Activated CD4-positive, alpha-beta T cell treated with anti-CD3 and anti-CD28 coated beads, Interleukin-2, Interleukin-6, amounts not matched to agents 100 ng/mL and 50 ng/mL, durations not matched to agents 16 hours and 8 hours (primary cell): ENCODE measurements around the gene TST.
A peak's percentile ranks its signal among the peaks of the same experiment; 100 is the strongest.

ENCODE experiments used
- DNase-seq: peaks from one replicate; pipeline ENCODE4 v3.0.0-alpha.2; 2020

Gene TST

DNA sequence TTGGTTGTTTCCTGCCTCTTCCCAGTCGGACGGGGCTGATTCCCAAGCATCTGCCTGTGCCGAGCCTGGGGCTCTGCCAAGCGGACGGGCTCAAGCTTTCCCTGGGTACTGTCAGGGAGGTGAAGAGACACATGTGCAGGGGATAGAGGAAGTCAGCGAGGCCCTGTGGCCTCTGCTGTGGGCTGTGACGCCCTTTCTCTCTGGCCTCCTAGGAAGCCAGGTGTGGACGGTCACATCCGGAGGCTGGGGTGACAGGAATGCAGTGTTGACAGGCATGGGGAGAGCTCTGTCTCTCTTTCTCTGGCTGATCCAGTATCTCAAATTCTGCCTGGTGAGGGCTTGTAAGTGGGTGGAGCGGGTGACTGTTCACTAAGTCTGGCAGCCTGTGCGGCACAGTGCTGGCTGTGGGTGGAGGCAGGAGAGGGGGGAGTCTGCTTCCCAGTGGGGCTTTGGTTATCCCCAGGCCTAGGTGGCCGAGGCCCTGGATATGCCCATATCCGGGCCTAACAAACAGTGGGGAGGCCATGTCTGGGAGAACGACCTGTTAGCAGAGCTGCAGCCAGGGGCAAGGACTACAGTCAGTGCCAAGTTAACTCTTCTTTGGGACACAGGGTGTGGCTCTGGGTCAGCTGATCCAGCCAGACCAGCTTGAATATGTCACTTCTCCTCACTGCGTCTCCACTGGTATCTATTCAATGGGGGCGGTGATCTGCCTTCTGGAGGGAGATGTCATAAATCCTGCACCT is 34.2 kb upstream of the TST start:
- DNase-seq: no peak

DNA sequence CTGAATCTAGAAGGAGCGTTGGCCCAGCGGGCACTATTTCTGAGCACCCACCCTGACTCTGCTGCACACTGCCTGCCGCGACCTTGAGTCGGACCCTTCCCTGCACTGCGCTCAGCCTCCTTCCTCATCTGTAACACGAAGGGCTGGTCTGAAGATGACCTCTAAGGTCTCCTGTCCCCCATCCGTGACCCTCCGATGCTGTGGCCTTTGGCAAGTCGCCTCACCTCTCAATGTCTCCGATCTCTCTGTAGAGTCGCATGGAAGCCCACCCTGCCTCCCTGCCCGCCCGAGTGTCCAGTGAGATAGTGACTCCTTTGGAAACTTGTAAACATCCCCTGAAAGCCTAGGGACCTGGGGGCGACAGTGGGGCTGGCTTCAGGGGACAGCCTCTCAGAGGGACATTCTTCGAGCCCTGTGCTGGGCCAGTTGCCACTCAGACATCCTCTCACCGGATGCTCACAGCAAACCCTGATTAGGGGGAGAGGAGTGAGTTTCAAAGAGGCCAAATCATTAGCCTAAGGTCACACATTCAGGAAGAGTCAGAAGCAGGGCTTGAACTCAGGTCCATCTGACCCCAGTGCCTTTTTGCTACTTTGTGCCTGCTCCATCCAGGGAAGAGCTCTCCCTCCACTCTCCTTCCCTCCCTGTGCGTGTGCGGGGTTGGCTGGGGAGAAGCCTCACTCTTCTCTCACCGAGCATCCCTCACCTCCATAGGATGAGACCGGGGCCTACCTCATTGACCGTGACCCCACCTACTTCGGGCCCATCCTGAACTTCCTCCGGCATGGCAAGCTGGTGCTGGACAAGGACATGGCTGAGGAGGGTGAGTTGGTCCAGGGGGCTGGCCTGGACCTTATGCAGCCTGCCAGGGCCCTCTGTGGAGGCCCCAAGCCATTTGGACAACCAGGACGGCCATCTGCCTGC is 33.4 kb upstream of the TST start:
- no peak for DNase-seq

DNA sequence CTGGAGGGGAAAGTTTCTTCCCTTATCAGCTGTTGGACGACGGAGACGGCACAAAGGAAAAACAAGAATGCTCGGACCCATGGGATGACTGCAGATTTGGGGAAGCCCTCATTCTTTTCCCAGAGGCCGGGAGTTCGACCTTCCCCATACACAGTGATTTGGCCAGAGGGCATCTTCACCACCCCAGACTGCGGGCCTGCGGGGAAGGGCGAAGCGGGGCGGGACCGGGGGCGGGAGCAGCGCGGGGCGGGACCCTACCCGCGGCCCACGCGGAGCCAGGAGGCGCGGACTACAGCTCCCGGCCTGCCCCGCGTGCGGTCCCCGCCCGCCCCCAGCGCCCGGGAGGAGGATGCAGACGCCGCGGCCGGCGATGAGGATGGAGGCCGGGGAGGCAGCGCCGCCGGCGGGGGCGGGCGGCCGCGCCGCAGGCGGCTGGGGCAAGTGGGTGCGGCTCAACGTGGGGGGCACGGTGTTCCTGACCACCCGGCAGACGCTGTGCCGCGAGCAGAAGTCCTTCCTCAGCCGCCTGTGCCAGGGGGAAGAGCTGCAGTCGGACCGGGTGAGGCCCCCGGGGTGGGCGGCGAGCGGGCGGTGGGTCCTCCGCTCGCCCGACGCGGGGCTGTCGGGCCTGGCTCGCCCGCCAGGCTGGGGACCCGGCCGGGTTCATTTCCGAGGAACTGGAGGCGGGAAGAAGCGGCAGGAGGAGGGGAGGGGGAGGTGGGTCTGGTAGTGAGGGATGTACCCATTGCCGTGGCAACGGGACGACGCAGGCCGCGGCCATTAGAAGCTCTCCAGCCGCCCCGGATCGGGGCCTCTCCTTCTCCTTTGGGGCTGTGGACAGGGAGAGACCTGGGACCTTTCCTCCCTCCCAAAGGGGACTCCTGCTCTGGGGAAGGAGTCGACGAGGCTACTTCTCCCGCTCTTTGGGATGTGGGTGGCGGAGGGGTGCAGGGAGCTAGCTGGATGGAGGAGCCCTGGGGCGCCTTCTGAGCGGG is 32.4 kb upstream of the TST start, which contains the start of gene KCTD17:
Gene KCTD17, plus strand, starts transcription at position 352 of the 995 bp plus-strand sequence. Its CDS starts 19 bp downstream, at position 371.
- peak; percentile 89 for DNase-seq

DNA sequence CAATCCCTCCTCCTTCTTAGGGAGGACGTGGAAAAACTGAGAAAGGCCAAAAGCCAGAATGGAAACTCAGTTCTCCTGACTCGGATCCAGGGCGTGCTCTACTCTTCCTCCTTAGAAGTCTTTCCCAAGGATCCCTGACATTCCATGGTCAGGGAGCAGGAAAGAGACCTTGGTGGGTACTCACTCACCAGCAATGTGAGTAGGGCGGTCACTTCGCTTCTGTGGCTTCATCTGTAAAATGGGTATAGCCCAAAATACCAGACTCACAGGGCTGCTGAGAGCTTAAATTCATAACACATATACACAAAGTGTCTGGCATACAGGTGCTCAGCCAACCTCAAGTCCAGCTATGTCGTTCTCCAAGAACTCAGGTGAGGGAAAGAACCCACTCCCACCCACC is 31.7 kb upstream of the TST start:
- DNase-seq: no peak

DNA sequence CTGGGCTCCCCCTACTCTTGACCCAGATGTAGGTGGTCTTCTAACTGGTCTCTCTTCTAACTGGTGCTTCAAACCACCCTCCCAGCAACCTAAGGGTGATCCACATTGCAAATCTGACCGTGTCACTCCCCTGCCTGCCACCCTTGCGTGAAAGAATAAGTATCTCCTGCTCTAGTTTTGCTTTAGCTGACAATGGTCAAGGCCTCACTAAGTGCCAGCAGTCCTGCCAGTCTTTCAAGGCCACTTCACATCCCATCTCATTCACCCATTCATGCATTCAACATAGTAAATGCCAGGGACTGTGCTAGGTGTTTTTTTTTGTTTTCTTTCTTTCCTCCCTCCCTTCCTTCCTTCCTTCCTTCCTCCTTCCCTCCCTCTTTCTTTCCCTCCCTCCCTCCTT is 30.0 kb upstream of the TST start:
- no peak for DNase-seq

DNA sequence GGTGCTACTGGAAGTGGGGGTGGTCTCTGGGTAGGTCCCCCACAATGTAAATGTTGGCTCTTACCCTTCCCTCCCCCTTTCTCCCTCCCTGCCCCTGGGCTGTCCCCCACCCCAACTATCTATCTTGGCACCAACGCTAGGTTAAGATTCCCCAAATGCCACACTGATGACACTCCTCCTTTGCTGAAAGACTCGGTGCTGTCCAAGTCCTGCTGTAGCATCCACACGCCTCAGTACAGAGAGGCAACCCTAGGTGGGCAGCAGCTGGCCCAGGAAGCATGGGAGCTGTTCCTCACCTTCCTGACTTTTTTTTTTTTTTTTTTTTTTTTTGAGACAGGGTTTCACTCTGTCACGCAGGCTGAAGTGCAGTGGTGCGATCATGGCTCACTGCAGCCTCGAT is 28.9 kb upstream of the TST start:
- no peak for DNase-seq

DNA sequence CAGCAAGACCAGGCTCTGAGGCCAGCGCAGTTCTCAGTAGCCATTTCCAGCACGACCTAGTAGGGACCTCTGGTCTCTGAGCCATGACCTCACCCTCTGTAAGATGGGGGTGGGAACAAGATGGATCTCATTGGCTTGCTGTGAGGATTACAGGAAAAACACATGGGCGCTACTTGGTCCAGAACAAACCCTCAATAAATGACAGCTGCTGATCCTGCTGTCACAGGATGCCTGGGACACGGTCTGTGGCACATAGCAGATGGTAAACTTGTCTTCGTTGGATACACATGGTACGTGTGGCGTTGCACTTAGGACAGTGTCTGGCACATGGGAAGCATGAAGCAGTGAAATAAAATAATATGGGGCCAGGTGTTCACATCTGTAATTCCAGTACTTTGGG is 27.8 kb upstream of the TST start:
- DNase-seq: no peak

DNA sequence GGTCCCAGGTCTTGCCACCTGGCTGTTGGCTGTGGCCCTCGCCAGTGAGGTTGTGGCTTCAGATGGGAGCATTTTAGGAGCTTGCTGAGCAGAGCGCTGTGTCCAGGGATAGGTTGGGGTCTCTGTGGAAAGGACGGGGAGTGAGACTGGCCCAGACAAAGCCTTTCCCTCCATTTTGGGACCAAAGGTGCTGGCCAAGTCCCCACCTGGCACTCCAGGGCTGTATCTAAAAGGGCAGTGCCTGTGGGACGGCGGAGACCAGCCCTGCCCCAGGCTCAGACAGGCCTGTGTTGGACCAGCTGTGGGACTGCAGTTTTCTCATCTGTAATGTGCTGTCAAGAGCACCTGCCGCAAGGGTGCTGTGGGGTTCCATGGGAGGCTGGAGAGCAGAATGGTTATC is 27.3 kb upstream of the TST start:
- DNase-seq: no peak

DNA sequence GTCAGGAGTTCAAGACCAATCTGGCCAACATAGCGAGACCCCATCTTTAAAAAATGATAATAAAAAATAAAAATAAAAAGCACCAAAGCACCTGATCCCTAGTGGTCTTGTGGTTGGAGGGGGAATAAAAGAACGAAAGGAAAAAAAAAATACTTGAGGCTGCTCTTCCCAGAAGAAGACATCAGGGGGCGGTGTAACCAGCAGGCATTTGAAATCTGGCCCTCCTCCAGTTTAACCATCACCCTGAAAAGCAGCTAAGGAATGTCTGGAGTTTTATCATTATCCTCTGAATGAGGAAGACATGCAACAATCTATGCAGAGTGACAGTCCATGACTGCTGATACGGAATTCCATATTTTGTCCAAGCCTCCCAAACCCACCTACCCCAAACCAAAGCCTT is 26.7 kb upstream of the TST start:
- peak; percentile 23 for DNase-seq

DNA sequence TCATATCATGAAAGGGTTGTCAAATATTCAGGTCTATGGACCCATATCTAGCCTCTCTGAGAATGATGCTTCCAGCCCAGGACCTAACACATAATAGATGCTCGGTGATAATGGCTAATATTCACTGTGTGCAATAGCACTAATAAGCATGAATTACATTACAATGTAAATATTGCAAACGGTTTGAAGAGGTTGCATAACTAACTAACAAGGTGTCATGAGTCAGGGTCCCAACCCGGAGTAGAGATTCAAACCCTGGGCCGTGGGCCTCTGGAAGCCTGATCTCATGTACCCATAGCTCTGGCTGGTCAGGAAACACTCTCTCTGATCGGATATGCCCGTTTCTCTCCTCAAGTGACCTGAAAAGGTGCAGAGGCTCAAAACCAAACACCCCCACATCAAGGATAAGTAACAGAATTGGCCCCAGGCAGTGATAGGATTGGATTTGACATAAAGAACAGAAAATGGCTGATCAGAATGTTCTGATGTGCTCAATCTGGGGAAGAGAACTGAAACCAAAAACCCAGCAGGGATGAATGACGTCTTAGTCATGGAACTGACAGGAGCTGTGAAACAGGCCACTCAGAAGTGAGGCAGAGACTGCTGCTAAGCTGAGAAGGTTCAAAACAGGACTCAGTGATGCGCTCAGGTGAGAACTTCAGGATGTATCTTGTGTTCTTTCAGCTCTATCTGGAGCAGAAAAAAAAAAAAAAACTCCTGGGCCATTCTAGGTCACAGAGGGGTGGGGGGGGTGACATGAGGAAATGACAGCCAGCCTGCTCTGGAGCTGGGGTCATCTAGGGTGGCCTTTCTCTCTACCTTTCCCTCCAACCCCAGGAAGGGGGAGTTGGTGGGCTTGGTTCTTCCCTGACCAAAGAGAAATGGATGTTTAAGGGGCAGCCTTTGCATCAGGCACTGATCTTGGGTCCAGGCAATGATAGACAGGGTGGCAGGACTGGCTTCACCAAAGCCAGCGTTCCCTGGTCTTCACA is 25.7 kb upstream of the TST start:
- no peak for DNase-seq

DNA sequence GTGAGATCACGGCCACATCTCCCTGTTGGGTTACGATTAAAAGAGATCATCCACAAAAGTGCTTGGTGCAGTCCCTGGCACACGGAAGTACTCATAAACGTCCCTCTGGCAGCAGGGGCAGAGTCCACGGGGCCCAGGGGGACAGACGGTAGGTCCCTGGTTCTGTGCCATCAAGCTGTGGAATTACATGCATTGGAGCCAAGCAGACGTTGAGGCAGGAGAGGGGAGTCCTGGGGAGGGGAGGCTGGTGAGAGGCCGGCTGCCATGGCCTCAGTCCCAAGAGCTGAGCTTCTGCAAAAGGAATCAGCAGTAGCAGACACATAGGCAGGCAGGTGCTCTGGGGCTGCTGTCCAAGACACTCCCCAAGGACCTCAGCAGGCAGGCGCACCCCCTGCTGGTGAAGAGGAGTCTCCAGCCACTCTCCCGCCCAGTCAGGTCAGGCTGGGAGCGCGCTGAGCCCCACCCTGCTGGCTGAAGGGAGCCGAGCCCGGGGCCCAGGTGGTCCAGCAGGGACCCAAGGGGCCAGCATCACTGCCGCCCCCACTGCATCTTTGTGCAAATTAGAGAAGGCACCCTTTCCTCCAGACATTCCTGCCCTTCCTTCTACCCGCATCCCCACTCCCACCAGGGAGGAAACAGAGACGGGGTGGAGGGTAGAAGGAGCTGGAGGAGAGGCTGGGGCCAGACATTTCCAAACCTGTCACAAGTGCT is 24.7 kb upstream of the TST start:
- peak; percentile 73 for DNase-seq

DNA sequence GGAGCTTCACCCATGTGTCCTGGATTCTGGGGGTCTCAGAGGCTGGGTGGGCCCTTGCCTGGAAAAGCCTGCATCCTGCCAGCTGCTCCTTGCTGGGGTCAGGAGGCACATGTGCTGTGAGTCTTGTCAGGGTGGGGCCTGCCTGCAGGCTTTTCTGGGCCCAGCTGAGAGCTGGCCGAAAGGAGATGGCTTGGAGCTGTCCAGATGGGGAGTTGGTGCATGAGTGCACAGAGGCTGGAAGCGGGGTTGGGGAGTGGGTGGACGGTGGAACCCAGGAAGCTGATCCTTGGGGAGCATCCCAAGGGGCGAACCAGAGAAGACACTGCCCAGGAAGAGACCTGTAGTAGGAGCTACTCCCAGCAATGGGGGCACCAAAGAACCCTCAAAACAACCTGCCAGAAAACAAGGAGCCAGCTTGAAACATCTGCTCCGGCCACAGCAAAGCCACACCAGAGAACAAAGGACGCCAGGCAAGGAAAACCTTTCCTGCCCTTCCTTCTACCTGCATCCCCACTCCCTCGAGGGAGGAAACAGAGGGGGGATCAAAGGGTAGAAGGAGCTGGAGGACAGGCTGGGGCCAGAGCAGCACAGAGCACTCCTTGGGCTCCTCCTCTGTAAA is 24.1 kb upstream of the TST start:
- no peak for DNase-seq

DNA sequence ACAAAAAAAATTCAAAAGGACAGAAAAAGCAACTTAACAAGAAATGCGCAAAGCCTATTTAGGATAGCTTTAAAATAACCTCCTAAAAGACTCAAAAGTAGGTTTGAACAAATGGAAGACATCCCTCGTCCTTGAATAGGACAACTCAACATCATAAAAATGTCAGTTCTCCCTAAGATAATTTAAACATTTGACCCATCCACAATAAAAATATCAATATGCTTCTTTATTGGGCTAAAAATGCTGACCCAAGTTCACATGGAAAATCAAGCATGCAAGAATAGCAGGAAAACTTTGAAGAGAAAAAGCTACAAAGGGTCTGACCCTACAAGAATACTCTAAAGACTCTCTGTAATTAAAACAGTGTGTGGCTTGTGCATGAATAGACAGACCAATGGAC is 20.2 kb upstream of the TST start:
- no peak for DNase-seq

DNA sequence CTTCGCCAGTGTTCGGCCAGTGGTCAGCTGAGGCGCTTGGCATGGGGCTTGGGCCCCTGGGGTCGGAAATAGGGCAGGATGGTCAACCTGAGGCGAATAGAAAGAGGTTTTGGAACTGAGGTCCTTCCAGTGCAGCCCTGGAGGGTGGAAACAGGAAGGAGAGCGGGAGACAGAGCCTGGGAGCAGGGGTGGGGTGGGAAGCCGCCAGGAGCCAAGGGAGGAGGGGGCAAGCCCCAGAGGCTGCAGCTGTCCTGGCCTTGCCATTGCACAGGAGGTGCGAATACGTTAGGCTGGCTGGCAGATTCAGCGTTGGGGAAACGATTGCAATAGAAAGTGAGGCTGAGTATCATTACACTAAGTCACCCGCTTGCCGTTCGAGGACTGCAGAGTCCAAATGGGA is 18.4 kb upstream of the TST start:
- no peak for DNase-seq

DNA sequence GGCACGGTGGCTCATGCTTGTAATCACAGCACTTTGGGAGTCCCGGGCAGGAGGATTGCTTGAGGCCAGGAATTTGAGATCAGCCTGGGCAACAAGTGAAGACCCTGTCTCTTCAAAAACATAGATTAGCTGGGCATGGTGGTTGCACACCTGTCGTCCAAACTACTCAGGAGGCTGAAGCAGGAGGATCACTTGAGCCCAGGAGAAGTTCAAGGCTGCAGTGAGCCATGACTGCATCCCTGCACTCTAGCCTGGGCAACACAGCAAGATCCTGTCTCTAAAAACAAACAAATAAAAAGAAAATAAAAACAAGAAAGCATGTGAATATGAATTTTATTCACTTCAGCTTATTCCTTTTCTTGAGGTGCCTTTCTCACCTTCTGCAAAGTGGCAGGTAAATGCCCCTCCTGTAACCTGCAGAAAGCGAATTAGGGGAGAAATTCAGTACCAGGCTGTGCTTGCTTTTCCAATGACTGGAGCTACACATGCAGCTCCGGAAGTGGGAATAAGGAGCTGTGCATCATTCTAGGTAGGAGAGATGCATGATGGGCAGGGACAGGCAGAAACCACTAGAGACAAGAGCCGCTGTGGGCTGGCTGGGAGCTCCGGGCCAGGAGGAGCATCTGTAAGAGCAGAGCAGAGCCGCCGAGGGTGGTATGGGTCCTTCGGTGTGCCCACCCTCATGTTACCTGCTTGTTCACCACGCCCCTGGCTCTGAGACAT is 17.6 kb upstream of the TST start:
- no peak for DNase-seq

DNA sequence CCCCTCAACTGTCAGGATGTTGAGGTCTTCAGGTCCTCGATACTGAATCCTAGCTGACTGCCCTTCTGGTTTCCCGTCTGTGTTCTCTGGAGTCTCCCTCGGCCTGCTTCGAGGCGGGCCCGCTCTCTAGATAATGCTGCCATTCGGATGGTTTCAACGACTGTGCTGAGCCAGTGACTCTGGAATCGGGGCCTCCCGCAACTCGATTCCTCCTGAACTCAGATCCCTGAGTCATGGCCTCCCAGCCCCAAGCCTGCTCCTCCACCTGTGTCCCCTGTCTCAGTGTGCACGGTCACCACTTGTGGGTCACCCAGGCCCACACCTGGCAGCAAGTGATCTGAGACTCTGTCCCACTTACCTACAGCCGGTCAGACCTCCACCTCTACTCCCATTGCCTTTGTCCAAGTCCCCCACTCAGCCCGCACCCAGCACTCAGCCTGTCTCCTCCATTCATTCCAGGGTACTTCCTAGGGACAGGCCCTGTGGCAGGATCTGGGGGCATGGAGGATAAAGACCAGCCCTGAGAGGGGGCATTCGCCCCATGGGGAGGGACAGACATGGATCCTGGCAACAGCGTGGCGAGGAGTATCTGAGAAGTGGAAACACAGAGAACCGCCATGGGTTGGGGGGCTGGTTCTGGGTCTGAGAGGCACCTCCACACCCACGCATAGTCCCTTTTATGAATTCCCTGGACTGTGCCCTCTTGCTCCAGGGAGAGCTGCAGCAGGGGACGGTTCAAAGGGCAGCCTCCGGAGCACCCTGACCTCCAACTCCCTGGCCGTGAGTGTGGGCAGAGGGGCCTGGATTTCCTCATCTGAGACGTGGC is 14.6 kb upstream of the TST start:
- no peak for DNase-seq

DNA sequence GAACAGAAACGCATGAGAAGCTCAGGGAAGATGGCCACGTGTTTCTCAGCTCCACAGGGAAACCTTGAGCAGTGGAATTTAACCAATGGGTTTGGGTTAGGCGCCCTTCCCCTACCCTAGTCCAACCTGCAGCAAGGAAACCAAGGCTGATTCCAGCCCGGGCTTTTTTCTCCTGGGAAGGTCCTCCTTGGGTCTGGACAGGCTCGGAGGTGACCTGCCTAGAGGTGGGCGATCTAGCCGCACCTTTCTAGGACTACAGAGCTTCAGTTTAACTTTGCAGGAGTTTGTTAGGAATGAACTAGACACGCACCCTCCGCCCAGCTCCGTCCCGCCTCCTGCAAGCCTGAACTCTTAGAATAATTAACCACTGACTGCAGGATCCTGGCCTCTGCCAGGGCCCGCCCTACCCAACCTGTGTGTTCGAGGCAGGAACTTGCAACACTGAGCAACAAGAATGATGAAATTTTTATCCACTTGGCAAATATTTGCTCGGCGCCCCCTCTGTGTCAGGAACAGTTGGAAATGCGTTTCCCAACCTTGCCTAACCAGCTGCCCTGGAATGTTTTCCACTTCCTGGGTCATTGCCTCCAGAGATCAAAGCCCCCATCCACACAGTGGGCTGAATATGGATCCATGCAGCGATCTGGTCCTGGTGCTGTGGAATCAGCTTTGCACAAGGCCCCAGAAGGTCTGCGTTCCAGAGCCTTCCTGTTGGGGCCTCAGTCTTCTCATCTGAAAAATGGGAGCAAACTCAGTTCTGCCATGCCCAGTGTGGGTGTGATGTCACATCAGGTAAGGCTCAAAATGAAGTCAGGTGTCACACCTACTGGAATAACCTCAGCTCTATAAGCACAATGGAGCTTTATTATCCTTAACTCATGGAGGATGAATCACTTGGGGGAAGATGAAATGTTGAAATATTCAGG is 13.6 kb upstream of the TST start:
- no peak for DNase-seq

DNA sequence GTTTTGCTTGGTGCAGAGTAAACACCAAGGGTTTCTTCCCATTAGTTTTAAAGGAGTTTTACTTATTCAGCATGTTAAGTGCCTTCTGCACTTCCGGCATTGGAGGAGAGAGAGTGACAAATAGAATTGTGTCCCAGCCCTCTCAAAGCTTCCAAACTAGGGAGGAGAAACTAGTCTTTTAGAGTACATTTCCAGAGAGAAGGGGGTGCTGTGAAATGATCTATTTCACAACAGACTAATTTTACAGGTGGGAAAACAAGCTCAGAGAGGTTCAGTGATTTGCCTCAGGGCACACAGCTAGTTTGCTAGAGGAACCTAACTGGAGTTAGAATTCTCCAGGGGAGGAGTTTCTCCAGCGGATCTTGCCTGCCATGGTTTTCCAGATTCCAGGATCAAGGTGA is 12.9 kb upstream of the TST start:
- DNase-seq: no peak
